NOMO-1 (cell line): Measurements from ENCODE around the gene PPIL1.

Experiments used
- DNase-seq, 2 experiments: peaks; one replicate each; lab custom pipeline; 2025; ENCODE audit not compliant: unreplicated experiment in 2 of 2; lab: John Stamatoyannopoulos, UW

Gene PPIL1

DNA sequence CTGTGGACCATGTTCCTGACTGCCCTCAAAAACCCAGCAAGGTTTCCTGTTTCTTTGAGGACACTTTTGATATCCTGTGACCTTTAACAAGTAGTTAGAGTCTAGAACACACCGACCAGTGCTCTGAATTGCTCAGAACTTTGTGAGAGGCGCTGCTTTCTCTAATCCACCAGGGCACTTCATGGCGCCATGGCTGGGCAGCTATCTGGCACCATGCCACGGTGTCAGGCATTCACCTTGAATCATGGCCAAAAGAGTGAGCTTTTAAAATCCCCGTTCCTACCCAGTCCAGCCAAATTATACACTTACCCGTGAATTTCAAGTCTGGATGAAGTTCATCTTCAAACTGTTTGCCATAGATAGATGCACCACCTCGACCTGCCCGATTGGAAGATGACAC, 18.3 kb downstream of the PPIL1 start:
- DNase-seq = no peak

DNA sequence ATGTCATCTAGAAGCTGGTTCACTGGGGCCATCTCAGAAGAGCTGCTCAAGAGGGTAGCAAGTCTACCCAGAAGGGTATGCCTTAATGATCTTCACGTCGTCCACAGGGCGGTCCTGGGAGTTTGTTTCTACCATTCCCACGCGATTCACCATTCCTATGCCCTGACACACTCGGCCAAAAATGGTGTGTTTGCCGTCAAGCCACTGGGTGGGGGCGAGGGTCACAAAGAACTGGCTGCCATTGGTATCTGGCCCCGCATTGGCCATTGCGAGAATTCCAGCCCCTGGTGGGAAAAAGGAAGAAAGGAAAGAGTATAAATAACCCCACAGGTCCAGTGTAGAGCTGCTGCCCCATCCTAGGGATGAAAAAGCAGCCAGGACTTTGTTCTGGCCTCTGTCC, 18.9 kb downstream of the PPIL1 start:
- DNase-seq = no peak

DNA sequence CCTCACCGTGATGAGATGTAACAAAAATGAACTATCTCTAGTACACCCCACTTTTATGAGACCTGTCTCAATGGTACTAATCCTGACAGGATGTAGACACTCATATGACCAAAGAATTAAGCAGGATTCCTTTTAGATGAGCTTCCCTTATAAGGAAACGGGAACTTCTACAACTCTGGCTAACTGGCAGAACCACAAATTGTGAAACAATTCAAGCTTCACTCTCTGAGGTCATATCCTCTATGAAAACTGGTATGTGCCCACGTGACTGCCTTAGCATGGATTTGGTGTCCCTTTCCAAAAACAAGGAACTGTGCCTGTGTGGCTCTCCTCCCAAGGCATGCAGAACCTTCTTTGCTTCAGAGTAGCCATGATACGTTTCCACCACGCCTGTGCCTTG, 21.3 kb downstream of the PPIL1 start:
- DNase-seq = peak; percentile 54 to 96

DNA sequence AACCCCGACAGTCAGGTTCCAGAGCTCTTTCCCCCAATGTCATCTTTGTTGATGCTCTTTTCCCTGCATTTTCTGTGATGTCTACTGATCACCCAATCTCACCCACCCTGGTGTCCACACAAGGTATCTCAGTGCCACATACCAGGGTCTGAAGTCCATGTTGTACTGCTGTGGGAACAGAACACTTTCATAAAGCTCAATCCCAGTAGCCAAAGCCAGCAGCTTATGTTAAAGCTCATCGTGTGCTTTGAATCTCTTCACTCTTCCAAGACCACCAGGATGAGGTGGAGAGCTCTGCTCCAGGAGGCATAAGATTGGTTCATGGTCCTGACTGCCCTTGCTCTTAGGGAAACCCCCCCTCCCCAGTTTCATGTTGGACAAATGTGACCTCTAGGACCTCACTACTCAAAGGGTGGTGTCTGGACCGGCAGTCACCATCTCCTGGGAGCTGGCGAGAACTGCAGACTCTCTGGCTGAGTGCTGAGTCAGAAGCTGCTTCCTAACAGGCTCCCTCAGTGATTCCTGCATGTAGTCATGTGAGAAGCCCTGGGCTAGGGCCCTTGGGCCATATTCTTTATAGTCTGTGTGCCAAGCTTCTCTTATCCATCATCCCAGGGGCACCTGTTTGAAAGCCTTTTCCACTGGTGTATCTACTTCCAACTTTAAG, 22.0 kb downstream of the PPIL1 start:
- DNase-seq = no peak

DNA sequence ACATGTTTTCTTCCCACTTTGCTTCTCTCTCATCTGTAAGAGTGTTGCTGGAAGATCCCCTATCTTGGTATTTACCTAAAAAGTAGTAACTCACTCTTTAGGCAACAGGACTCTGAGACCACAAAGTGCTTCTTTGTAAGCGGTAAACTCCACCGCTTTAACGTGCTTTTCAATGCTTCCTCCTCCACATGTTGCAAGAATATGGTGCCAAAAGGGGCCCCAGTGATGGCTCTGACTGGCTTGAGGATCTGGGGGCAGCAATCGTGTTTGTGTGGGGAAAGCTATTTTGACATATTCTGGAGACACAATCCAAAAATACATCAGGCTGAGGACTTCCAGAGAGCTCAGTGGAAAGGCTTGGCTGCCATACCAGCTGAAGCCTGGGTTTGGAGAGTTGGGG, 23.0 kb downstream of the PPIL1 start:
- peak; percentile 83 to 87 for DNase-seq

DNA sequence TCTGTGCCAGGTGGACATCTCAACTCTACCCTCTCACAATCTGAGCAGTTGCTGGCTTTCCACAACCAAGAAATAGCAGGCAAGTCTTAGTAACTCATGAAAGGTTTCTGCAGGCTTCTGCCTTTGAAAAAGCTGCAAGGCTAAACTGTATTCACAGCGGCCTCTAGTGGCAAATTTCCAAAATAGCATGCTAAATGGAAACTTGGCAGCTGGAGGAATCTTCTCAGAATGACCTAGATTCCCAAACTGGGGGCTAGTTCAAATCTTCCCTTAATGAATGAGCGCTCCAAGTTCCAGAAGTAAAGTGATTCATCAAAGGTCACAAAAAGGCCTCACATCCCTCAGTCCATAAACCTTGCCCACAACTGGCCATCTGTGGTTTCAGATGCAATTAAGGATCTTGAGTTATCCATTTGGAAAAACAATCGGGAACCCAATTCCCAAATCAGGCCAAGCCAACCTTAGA, 23.4 kb downstream of the PPIL1 start:
- peak; percentile 40 to 63 for DNase-seq

DNA sequence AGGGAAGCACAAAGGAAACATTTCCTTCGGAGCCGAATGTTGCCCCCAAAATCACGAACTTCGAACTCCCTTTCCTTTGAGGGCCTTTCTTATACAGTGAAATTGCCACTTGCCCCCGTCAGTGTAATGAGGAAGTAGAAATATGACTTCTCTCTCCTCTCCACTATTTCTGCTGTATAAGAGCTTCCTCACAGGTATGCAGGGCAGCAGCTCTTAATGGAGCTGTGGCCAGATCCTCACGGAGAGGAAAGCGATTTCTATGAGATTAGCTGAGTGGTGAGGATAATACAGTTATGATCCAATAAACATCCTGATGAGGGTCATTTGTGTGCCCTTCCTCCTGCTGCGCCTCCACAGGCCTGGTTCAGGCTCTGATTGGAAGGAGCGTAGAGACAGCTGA, 24.6 kb downstream of the PPIL1 start:
- peak; percentile 20 to 48 for DNase-seq

DNA sequence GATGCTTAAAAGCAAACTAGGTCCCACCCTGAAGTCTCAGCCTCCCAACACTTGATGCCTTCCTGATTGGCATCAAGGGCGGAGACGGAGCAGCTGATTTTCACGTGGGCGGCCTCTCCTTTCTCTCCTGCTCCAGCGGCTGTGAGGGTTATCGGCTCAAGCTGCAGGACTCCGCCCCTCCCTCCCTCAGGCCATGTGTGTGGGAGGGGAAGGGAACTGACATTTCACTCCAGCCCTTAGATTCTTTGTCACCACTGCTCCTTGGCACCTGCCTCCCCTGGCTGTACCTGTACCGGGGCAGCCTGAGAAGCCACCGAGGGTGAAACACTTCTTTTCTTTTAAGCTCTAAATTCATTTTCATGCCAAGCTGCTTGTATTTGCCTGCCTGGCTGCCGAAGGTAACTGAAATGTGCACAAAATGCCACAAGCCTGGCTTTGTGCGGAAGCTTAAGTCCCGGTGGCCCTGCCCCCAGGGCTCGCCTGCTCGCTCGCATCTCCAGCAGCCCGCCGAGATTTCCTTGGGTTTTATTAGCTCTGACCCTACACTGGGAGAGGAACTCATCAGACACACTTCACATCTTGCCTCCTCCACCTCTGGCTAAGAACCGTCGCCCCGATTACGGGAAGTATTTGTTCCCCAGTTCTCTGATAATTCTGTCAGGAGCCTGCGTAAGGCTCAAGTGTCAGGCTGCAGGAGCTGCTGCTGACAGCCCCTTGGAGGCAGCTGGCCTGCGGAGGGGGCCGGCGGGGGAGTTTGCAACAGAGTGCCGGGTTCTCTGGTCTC, 25.8 kb downstream of the PPIL1 start:
- DNase-seq = no peak

DNA sequence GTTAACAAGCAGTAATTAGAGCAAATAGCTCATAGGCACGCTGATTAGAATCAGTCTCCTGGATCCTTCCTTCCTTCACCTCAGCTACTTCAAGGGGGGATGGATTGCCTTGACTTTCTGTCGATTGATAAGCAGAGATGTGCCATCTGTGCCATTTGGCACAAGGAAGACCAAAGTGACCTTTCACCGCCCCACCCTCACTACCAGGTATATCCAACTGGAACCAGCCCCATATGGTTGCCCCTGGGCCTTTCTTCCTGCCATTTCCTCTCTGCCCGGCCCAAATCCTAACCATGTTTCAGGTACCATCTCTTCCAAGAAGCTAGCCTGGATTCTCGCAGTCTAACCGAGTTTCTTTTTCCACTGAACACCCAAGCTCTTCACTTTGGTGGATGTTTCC, 26.6 kb downstream of the PPIL1 start:
- no peak for DNase-seq

DNA sequence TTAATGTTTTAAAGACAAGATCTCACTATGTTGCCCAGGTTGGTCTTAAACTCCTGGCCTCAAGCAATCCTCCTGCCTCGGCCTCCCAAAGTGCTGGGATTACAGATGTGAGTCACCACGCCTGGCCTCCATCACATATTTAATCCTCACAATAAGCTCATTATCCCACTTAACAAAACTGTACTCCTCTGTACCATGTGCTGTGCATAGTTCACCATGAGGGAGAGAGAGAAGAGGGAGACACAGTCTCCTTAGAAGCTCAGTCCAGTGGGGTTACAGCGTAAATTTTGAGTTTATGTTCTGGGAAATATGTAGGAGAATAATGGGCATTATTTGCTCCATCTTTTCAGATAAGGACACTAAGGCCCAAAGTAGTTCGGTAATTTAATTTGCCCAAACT, 27.5 kb downstream of the PPIL1 start:
- no peak for DNase-seq

DNA sequence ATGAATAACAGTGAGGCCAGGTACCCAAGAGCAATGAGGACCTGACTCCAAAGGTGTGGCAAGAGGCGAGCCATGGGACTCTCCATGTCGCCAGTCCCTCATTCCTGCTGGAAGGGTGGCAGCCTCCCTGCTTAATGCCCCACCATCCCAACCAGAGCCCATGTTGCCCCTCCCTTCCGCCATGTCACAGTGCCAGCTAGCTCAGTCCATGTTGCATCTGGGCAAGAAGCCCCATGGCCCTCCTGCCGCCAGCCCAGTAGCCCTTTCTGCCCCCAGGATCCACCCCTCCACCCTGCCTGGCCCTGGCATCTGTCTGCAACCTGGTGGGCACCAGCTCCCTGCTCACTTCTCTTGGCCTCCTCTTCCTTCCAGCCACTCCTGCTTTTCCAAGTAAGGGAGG, 29.4 kb downstream of the PPIL1 start:
- no peak for DNase-seq

DNA sequence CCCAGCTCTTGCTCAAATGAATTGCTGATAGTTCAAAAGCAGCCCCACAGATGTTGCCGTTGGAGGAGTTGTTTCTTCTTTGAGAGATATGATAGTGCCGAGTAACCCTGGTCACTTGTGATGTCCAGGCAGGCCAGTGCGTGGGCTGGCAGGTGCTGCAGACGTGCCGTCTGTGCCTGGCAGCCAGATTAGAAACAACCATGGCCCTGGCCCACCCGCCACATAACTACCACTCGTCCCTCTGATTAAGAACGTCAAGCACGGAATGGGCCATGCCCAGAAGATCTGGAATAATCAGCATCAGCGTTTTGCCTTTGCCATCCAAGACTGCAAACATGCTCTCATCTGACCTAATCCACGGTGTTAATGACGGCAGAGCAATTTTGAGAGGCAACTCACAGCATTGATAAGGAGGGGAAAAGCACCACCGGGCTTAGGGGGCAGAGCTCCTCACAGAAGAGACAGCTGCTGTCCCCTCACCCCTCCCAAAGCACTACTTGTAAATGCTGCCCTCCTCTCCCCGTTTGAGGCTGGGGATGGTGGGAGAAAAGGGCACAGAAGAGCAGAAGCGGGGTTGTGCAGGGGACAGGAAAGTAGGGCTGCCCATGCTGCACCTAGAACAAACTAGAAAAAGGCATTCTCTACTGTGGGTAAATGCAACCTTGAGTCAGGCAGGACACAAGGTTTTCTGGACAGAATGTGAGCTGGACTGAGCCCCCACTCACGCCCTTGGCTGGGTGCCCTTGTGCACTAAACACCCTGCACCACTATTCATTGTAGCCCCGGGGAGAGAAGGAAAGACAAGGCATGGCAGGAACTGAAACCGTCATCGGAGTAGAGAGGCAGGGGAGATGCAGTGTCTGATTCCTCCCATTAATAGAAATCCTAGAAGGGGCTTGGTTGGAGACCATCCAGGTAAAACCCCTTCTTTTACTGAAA, 30.1 kb downstream of the PPIL1 start:
- no peak for DNase-seq

DNA sequence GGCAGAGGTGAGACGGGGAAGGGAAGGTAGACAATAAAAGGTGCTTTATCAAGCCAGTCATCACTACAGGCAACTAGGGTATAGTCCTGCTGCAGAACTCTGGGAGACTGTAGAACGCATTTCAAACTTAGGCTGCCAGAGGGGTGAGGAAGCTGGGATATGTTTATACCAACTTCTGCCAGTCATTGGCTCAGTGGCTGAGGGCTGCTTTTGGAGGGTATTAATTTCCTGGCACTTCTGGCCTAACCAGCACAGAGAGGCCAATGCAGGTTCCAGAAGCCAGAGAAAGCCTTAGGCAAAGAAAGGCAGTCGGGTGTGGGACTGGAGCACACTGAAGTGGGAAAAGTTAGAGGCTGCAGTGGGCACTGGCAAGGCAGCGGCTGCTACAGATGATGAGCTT, 31.4 kb downstream of the PPIL1 start:
- no peak for DNase-seq

DNA sequence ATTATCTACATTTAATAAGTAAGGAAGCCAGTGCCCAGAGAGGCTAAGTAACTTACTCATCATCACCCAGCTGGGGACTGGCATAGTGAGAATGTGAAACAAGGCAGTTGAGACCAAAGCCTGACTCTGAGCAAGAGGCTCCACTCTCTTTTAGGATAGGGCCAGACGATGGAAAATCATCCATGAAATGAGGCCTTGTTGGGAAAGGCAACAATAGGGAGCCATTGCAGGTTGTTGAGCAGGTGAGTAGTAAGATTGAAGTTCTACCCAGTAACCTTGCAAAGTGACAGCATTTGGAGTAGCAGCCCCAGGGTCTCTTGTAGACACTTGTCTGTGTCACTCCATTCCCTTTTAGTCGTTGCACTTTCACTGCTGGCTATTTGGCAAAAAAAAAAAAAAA, 32.8 kb downstream of the PPIL1 start:
- no peak for DNase-seq

DNA sequence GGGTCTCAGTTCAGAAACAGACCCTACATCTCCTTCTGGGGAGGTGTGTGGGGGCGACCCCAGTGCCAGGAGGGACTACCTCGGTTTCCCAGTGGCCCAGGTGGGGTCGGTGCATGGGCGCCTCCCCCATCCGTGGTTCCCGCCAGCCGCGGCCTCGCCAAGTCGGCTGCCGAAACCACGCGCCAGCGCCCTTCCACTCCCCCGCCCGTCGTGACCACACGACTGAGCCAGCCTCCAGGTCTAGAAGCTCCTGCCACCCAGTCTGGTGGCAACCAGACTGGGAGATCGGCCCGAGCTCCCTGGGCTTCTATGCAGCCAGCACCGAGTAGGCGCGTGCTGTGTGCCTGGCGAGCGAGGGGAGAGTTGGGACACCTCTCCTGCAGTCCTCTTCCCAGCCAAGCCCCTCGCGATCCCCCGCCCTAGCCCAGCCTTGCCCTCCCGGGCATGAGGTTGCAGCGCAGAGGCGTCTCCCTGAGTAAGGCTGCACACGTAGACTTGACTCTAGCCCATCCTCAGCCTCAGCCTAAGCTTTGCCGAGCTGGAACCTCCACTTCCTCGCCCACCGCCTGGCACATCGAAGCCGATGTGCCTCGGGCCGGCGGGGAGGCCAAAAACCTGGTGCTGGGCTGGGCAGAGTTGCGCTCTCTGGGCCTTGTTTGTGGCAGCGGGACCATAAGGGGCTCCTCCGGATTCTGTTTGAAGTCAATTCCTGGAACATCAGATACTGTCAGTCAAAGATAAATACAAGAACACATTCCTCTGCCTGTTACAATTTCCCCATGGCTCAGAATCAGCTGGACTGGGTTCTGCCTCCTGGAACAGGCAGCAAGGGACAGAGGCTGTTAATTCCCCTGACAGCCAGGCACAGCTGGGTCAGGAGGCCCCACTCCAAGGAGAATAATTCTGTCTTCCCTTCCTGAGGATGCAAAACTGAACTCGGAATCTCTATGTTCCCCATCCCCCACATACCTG, 33.9 kb downstream of the PPIL1 start:
- DNase-seq = no peak

DNA sequence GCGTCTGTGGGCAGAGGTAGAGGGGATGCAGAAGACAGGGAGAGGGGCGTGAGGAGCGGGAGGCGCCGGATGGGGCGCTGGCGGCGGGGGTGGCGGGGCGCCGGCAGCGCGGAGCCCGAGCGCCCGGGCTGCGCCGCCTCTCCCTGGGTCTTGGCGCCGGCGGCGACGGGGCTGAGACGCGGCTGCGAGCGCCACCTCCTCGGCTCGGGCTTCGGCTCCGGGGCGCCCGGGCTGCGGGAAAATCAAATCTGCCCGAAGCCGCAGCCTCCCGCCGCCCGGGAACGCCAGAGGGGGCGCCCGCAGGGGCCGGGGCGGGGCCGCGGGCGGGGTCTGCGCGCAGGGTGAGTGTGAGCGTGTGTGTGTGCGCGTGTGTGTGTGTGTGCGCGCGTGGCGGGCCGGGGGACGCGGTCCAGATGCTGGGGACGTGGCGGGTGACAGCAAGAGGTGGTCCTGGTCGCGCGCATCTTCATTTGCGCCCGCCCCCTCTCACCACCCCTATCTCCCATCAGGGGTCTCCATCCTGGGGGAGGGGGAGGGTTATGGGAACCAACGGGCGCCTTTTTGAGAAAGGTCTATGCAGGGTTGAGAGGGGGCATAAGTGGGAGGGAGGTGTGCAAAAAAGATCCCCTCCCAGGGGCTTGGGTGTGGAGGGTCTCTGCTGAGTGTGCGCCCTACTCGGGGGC, 34.7 kb downstream of the PPIL1 start:
- DNase-seq = peak in 1 of 2 experiments; percentile 36

DNA sequence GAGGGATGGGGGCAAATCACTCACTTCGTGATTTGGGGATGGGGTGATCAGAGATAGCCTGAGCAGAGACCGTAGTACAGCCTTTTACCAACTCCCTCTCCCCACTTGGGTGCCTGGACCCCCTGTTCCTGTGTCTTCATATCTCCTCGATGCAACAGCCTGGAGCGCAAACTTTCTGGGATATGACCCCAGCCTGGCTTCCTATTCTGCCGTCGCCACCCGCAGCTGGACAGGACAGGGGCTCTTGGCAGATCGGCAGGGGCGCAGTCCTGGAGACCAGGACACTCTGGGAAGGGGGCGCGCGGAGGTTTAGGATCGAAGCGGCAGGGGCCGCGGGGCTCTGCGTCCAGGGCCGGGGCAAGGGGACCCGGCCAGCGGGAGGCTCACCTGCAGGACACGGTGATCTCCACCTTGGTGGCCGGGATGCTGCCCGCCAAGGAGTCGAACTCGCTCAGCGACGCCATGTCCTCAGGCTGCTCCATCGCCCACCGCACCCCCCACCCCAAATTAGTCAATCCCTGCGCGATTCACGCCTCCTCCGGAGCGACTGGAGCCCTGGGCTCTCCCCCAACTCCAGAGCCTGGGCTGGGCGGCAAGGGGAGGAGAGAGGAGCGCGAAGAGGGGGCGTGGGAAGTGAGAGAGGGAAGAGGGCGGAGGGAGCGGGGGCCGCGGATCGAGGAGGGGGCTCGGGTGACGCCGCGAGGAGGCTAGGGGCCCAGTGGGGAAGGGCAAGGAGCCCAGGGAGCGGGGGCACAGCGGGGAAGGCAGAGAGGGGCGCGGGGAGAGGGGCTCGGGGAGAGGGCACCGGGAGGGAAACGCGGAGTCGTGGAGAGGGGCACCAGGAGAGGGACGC, 35.5 kb downstream of the PPIL1 start, which contains the start of gene CPNE5:
Gene CPNE5, minus strand, starts transcription at position 549 of the 853 bp plus-strand sequence. Its CDS starts 67 bp downstream, at position 482.
- DNase-seq = no peak

DNA sequence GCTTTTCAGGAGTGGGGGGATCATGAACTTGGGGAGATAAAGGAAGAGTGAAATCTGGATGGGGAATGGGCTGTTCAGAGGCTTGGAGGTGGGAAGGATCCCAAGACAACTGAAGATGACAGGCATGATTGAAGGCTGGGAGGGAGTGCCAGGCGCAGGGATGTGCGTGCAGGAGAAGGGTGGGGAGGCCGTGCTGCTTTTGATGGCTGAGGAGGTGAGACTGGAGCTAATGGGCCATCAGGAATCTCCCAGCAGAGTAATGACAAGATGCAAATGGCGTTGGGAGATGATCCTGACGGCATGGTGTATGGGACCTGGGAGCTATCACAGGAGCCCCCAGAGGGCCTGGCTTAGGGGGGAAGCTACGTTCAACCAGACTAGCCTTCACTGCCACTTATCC, 36.9 kb downstream of the PPIL1 start:
- DNase-seq = no peak

DNA sequence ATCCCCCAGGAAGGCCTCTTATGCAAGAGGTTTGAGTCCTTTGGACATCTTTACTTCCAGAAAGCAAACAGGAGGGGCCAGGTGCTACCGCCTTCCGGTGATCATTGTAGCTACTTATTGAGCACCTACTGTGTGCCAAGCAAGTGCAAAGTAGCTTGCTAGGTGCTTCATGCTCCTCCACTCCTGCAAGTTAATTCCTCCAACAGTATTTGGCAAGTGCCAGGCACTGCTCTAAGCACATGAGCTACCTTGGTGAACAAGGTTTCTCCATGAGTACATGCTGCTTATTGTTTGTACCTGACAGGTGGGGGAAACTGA, 37.6 kb downstream of the PPIL1 start:
- DNase-seq = no peak
